HG03108 (cell line): ENCODE data around the gene VRK2.
"Not testable (repeated sequence)": the region's sequence is repeated elsewhere in the genome, so short reads cannot be mapped to it uniquely, and the experiment has no call there.

Experiments
- ATAC-seq: cut with Tn5 transposase; IDR thresholded peaks from one replicate; pipeline ENCODE4 v1.9.1; 2021; ENCODE audit warnings: moderate library complexity; ENCODE audit not compliant: unreplicated experiment

VRK2 gene

GRCh38 chr2:58156780-58157179 lies 110.2 kb downstream of the VRK2 start:
- ATAC-seq, result no peak

DNA sequence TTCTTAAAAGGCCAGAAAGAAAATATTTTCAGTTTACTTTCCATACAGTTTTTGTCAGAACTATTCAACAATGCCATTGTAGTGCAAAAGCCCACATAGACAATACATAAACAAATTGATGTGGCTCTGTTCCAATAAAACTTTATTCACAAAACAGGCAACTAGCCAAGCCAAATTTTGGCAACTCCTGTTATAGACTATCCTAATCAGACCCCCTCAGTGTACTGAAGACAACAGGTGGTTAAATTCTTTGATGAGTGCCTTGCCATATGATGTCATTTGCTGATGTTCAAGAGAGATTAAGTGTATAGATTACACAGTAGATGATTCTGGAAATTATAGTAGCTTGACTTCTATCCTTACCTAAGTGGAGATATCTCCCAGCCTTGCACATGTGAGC lies 111.1 kb downstream of the VRK2 start:
- no peak for ATAC-seq

DNA sequence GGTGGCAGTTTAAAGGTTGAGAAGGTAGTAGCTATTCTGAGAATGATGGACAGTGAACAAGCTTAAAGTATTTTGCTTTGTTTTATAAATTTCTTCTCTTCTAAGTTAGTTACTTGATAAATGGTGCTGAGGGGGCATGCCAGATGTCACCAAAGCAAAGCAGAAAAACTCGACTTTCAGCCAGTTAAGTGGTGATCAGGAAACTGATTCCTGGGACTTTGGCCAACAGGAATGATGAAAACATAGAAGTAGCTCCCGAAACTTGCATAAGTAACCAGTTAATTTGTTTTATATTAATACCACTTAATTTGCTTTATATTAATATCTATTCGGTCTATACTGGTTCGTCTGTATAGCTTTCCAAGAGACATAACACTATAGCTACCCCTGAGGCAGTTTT lies 111.9 kb downstream of the VRK2 start:
- no peak for ATAC-seq

GRCh38 chr2:58163913-58164312 lies 117.3 kb downstream of the VRK2 start:
- ATAC-seq, result no peak

DNA sequence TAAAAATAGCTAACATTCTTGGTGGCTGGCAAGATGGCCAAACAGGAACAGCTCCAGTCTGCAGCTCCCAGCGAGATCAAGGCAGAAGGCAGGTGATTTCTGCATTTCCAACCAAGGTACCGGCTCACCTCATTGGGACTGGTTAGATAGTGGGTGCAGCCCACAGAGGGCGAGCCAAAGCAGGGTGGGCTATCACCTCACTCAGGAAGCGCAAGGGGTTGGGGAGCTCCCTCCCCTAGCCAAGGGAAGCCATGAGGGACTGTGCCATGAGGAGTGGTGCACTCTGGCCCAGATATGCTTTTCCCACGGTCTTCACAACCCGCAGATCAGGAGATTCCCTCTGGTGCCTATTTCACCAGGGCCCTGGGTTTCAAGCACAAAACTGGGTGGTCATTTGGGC lies 121.5 kb downstream of the VRK2 start:
- not testable (repeated sequence) for ATAC-seq

- not testable (repeated sequence) for ATAC-seq
These were observed 123.2 kb downstream of the VRK2 start for GRCh38 chr2:58169845-58170244.

- ATAC-seq, result not testable (repeated sequence)
These were observed 123.8 kb downstream of the VRK2 start for GRCh38 chr2:58170334-58170933.

DNA sequence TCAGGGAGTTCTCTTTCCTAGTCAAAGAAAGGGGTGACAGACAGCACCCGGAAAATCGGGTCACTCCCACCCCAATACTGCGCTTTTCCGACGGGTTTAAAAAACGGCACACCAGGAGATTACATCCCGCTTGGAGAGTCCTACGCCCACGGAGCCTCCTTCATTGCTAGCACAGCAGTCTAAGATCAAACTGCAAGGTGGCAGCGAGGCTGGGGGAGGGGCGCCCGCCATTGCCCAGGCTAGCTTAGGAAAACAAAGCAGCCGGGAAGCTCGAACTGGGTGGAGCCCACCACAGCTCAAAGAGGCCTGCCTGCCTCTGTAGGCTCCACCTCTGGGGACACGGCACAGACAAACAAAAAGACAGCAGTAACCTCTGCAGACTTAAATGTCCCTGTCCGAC lies 125.2 kb downstream of the VRK2 start:
- not testable (repeated sequence) for ATAC-seq

DNA sequence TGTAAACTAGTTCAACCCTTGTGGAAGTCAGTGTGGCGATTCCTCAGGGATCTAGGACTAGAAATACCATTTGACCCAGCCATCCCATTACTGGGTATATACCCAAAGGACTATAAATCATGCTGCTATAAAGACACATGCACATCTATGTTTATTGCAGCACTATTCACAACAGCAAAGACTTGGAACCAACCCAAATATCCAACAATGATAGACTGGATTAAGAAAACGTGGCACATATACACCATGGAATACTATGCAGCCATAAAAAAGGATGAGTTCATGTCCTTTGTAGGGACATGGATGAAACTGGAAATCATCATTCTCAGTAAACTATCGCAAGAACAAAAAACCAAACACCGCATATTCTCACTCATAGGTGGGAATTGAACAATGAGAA lies 130.6 kb downstream of the VRK2 start:
- ATAC-seq, result not testable (repeated sequence)

- ATAC-seq, result not testable (repeated sequence)
These were observed 133.6 kb downstream of the VRK2 start for GRCh38 chr2:58180175-58180574.

DNA sequence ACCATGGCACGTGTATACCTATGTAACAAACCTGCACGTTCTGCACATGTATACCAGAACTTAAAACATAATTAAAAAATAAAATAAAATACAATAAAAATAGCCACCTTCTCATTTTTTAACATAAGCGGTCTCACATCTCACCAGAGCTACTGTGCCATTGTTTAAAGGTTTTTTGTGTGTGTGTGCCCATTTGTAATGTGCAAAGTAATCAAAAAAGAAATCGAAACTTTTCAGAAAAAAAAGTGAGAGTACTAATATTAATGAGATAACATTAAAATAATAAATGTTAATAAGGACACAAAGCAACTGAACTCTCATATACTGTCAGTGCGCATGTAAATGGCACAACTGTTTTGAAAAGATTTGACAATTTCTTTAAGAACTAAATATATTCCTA lies 134.0 kb downstream of the VRK2 start:
- no peak for ATAC-seq

DNA sequence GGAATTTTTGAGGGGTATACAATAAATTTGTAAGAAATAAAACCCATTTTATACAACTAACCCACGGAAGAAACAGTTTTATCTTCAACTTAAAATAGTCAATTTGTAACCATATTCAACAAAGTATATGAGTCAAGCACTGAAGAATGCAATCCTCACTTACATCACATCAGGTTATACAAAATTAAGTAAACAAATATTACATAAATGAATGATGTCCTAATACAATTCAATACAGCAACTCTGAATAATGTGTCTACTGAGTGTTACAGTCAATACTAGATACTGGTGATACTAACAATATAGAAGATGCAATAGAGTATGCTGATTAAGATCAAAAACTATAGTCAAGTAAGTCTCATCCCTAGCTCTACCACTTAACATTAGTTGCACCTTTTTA lies 135.9 kb downstream of the VRK2 start:
- no peak for ATAC-seq

DNA sequence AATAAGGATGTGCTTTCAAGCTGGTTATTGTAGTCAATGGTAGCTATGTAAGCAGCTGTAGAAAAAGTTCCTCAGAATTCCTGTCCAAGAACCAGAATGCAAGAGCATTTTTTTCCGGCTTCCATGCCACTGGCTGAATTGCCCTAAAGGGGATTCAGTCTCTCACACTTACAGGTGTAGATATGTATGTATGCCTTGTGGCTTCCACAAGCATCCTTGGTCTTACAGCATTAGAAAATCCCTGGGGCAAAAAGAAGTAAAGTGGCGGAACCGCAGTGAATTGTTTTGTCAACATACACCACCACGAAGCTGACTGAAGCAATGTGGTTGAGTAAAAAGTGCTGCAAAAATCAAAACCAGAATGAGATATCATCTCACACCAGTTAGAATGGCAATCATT lies 139.9 kb downstream of the VRK2 start:
- no peak for ATAC-seq

GRCh38 chr2:58187022-58187421 lies 140.4 kb downstream of the VRK2 start:
- not testable (repeated sequence) for ATAC-seq

DNA sequence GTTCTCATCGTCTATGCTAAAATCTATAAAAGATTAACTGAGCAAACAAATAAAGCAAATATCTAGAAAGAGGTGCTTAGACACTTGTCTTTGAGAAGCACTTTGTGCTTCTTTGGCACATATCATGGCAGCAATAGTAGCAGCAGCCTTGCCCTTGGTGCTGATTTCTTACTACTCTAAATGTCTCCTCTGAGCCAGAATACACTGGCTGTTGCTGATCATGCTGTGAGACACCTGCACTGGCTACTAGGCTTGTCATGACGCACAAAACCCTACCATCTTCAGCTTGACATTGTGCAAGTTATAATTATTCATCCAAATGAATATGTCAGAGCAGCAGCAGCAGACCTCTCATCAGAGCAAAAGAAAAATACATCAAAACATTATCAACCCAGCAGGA lies 147.9 kb downstream of the VRK2 start:
- no peak for ATAC-seq

DNA sequence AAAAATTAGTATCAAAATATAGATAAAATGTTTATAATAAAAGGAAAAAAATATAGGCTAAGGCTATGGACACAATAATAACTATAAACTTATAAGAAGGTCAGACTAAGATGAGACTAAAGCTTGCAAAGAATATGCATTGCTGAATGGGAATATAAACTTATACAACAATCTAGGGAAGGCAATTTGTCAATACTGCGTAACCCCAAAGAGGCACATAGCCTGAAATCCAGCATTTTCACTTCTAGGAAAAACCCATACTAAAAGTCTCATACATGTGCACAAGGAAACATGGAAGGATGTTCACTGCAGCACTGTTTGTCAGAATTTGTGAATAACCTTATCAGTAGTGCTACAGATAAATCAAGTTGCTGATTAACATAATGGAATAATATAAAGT lies 149.1 kb downstream of the VRK2 start:
- ATAC-seq, result no peak

- no peak for ATAC-seq
These were observed 151.3 kb downstream of the VRK2 start for GRCh38 chr2:58197894-58198293.

GRCh38 chr2:58202404-58202803 lies 155.8 kb downstream of the VRK2 start:
- no peak for ATAC-seq

GRCh38 chr2:58203018-58203417 lies 156.4 kb downstream of the VRK2 start:
- no peak for ATAC-seq

GRCh38 chr2:58204195-58204959 lies 157.8 kb downstream of the VRK2 start:
- no peak for ATAC-seq

DNA sequence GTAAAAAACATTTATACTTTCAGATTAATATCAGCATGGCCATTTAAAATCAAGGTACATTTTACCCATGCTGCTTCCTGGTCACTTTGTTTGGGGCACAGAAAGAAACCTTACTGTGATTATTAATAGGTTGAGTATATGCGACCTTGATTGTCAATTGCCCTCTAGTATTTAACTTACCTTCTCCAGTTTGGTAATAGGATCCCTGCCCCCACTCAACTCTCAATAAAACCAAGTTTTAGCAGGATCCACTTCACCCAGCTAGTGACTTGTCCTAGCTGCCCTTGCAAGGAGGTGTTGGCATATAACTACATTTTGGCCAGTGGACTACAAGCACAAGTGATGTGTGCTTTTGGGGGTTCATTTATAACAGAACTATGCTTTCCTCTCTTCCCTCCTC lies 160.2 kb downstream of the VRK2 start:
- no peak for ATAC-seq

GRCh38 chr2:58207189-58207588 lies 160.6 kb downstream of the VRK2 start:
- ATAC-seq, result no peak
